HK-2 (cell line): ENCODE results near the gene DMRTC2.

Experiments
- DNase-seq: peaks from one replicate; pipeline ENCODE4 v3.0.0-alpha.2; 2018; ENCODE audit not compliant: unreplicated experiment

The DMRTC2 gene

GRCh38 chr19:41847351-41848105 lies 2.7 kb downstream of the DMRTC2 start:
- DNase-seq, result no peak

GRCh38 chr19:41848666-41849065 lies 3.8 kb downstream of the DMRTC2 start:
- no peak for DNase-seq

- no peak for DNase-seq
Observed at GRCh38 chr19:41849067-41849466, 4.2 kb downstream of the DMRTC2 start.

GRCh38 chr19:41850381-41850780 lies 5.5 kb downstream of the DMRTC2 start:
- no peak for DNase-seq

DNA sequence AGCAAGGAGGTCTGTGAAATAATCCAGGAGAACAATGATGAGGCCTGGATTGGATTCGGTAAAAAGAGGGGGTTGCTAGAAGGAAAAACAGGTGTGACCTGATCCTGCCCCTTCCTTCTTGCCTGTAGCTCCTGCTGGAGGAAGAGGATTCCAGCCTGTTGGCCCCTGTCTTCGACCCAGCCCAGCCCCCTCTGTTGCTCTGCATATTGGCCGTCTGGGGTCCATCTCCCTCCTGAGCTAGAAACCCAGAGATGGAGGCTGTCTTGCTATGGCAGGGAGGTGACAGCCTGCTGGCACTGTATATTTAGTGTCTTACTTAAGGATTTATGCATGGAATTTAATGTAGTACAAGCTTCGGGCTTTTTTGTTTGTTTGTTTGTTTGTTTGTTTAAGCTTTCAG lies 6.6 kb downstream of the DMRTC2 start:
- no peak for DNase-seq

GRCh38 chr19:41853344-41853743 lies 8.5 kb downstream of the DMRTC2 start:
- DNase-seq, result no peak

- DNase-seq, result no peak
Observed at GRCh38 chr19:41853768-41854167, 8.9 kb downstream of the DMRTC2 start.

GRCh38 chr19:41859213-41859617 lies 14.4 kb downstream of the DMRTC2 start:
- DNase-seq, result no peak

GRCh38 chr19:41859618-41860418 lies 15.0 kb downstream of the DMRTC2 start, which contains the start of gene RPS19:
Gene RPS19 (plus strand): TSS chr19:41860255. CDS start chr19:41860775, 520 bp downstream.
- DNase-seq, result peak; percentile 98

DNA sequence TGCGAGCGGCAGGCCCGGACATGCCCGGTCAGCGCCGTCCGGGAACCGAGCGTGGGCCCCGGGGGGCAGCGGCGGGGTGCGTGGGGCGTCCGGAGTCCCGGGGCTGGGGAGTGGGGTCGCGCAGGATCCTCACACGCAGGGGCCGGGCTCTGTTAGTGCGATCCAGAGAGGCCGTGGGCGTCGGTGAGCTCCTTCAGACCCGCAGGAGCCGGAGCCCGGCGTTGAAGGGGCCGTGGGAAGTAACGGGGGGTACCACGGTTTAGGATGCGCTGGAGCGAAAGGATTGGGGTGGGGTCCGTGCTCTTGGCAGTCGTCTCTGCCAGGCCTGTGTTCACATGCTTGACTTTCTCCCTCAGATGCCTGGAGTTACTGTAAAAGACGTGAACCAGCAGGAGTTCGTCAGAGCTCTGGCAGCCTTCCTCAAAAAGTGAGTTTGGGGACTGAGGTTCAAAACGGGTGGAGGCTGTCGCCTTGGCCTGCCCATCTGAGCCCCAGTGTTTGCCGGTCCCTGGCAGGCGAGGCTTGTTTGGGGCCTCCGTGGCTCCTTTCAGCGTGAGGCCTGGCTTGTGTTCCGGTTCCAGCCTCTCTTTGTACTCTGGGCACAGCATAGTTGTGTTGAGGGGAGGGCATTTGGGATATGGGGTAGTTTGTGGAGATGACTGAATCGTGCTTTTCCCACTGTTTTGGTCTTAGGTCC lies 15.7 kb downstream of the DMRTC2 start:
- DNase-seq, result peak; percentile 35

DNA sequence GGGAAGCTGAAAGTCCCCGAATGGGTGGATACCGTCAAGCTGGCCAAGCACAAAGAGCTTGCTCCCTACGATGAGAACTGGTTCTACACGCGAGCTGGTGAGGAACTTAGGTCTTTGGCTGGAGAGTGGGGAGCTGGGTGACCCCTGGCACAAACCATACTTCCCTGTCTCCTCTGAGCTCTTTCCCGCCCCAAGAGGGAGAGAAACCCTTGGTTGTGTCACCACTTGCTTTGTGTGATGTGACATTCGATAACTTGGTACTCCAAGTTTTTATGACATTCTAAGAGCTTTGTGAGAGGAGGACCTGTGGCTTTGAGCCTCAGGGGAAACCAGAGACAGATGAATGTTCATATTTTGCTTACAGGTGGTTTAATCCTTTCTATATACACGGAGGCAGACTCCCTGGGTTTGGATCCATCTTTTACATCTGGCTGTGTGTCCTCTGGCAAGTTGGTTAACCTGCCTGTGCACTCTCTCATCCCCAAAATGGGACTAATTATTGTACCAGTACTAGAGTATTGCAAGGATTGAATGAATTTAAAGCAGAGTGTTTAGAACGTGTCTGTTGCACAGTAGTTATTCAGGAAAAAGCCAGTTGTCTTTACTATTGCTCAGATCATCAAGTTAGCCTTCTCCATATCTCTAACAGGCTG lies 16.4 kb downstream of the DMRTC2 start:
- DNase-seq, result no peak

DNA sequence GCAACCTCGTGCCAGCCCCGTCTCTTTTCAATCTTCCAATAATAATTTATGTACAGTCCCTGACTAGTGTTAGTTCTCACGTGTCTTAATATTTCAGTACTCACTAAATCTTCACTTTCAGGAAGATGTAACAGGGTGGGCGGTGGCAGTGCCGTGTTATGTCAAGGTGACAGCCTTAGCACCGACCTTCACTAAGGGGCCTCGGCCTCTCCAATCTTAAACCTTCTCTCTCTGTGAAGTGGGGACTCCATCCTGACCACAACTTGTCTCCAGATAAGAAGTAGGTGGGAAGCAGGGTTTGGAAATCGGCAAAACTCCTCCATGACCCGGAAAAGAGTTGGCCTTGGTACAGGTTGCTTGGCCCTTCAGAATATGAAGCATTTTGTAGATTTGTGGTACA lies 17.0 kb downstream of the DMRTC2 start:
- no peak for DNase-seq

- DNase-seq, result no peak
Observed at GRCh38 chr19:41862445-41862986, 17.7 kb downstream of the DMRTC2 start.

DNA sequence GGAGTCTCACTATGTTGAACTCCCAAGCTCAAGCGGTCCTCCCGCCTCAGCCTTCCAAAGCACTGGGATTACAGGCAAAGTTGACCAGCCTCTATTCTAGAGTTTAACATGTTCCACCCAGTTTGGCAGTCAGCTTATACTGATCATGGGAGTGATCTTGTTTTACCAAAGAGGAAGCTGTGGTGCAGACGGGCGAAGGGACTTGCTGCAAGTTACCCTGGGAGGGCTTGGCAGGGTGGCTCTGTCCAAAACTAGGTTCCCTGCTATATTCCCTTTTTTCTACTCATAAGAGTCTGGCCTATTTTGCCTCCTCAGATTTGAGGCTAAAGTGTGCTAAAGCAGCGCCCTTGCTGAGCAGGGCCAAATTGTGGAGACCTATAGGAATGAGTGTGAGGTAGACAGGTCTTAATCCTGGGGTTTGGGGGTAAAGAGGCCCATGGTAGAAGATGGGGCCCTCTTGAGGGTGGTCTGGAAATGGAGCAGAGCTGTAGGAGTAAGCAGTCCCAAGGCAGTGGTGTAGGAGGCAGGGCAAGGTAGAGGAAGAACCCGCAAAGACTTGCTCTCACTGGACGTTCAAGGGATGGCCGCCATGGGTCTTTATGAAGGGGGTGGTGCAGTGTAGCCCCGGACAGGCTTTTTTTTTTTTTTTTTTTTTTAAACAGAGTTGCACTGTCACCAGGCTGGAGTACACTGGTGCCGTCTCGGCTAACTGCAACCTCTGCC lies 18.5 kb downstream of the DMRTC2 start:
- no peak for DNase-seq

GRCh38 chr19:41864374-41864773 lies 19.5 kb downstream of the DMRTC2 start:
- no peak for DNase-seq

GRCh38 chr19:41866284-41866683 lies 21.4 kb downstream of the DMRTC2 start:
- DNase-seq, result no peak

DNA sequence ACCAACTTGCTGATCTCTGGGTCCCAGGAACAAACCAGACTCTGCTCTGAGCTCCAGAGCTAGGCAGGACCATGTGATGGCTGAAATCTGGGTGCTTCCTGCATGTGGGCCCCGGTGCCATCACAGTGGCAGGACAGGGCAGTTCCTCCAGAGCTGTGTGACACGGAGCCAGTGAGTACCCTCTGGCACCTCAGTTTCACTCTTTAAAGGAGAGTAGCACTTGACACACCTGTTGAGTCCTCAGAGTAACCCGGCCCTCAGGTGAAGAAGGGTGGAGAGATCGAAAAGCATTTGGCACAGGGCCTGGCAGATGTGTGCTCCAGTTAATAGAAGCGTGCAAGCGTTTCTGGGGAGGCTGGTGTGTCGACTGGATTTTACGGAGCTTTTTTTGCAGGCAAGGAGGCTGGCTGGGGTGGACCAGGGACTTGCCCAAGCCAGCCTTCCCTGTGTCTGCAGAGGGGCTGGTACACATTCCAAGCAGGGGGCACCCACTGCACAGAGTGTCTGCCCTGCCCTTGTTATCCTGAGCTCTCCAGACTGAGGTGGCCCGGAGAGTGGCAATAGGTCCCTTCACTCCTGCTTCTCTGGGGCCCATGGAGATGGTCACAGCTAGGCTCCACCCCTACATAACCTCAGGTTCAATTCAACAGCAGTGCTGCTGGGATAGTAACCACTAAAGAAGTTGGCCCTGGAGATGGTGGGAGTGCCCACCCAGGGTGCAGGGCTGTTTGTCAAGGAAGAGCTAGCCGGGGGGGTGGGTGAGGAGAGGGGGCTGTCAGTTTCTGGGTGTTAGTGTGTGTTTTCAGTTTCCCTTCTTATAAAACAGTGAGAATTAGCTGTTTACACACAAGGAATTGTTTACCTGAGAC lies 23.5 kb downstream of the DMRTC2 start:
- no peak for DNase-seq

DNA sequence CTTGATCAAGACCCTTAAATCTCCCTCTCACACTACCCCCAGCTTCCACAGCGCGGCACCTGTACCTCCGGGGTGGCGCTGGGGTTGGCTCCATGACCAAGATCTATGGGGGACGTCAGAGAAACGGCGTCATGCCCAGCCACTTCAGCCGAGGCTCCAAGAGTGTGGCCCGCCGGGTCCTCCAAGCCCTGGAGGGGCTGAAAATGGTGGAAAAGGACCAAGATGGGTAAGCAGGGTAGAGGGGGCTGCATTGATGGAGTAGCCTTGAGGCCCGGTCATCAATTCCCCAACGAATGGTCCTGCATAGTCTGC lies 24.1 kb downstream of the DMRTC2 start:
- no peak for DNase-seq

DNA sequence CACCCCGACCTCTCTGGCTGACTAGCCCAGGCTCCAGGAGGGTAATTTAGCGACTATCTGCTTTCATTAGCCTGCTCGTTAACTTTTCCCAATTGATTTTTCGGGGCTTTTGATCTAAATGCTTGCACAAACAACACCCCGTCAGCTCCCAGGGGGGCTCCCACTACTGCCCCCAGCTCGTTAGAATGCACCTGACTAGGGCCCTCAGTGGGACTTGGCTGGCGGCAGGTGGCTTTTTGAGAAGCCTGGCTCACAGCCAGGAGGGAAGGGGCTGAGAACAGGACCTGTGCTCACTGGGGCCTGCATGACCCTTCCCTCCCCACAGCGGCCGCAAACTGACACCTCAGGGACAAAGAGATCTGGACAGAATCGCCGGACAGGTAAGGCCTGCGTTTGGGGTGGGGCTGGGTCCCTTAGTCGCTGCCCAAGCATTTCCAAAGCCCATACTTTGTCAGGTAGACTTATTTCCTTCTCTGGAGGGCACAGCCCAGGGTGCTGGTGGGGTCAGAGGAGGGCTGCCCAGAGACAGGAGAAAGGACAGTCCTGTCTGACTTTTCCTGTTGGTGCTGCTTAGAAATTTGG lies 24.6 kb downstream of the DMRTC2 start:
- no peak for DNase-seq

DNA sequence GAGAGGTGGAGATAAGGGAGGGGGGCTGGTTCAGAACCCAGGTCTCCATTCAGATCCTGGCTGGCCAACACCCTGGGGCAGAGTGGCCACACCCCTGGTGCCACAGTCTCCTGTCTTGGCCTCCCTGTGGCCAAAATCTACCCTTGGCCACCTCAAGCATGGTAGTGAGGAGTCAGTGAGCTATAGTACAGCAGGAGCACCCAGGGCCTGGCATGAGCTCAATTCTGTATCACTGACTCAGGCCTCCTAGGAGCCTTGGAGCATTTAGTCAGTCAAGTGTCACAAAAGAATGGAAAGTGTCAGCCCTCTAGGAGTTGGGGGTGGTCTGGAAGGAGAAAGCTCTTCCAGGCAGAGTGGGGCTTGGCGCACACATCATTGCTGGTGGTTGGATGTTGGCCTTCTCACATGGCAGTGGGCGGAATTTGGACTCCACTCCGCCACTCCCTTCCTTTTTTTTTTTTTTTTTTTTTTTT lies 25.6 kb downstream of the DMRTC2 start:
- peak; percentile 45 for DNase-seq
